Vagina (tissue), 2 donors: ENCODE measurements around the gene PASK.

Experiments used
- POLR2A ChIP-seq, 2 donors: fragments of 450-650 bp; IDR thresholded peaks; one replicate each; pipeline ENCODE4 v1.6.1; 2017; ENCODE audit warnings: antibody characterized with exemption in 2 of 2, mild to moderate bottlenecking in 2 of 2, moderate library complexity in 2 of 2
- POLR2AphosphoS5 ChIP-seq, 2 donors: sonication (generic); formaldehyde crosslinking; IDR thresholded peaks; one replicate each; pipeline ENCODE4 v1.9.0; 2017; ENCODE audit warnings: antibody characterized with exemption in 2 of 2, mild to moderate bottlenecking in 2 of 2, low read depth in 1 of 2; ENCODE audit not compliant: insufficient read depth in 1 of 2
- TF ChIP-seq, protein P1 (sequence below), 3 experiments: fragments of 450-650 bp in 2 of 3; fragments of 200-600 bp in 1 of 3; sonication (generic) in 1 of 3; IDR thresholded peaks; one replicate each; pipeline ENCODE4 v1.5.1; 2017 to 2019; ENCODE audit warnings: antibody characterized with exemption in 3 of 3, mild to moderate bottlenecking in 2 of 3, moderate library complexity in 2 of 3

DNA sequence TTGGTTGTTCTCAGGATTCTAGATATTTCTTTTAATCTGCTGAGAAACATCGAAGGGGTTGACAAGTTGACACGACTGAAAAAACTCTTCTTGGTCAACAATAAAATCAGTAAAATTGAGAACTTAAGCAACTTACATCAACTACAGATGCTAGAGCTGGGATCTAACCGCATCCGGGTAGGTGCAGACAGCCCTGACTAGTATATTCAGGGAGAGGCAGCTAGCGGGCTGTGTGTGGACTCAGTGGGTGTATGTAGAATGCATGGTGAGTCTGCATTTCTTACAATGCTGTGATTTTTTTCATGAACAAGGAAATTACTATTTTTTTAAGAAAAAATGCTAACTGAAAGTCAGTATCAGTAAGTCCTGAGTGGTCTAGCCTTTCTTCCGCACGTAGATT, 11.0 kb upstream of the PASK start:
- TF ChIP-seq, protein P1, sequence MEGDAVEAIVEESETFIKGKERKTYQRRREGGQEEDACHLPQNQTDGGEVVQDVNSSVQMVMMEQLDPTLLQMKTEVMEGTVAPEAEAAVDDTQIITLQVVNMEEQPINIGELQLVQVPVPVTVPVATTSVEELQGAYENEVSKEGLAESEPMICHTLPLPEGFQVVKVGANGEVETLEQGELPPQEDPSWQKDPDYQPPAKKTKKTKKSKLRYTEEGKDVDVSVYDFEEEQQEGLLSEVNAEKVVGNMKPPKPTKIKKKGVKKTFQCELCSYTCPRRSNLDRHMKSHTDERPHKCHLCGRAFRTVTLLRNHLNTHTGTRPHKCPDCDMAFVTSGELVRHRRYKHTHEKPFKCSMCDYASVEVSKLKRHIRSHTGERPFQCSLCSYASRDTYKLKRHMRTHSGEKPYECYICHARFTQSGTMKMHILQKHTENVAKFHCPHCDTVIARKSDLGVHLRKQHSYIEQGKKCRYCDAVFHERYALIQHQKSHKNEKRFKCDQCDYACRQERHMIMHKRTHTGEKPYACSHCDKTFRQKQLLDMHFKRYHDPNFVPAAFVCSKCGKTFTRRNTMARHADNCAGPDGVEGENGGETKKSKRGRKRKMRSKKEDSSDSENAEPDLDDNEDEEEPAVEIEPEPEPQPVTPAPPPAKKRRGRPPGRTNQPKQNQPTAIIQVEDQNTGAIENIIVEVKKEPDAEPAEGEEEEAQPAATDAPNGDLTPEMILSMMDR (IDR thresholded peaks at IDR 0.05): no peak
- TF ChIP-seq POLR2AphosphoS5 (IDR thresholded peaks at IDR 0.05; ENCODE audit: insufficient read depth in 1 of 2, low read depth in 1 of 2) (no peak), POLR2A (IDR thresholded peaks at IDR 0.05) (no peak)
